WI38 (cell line): ENCODE results near the gene TJP3.

Experiments used
- H3K4me3 ChIP-seq: 2 replicates; pipeline ENCODE4 v1.5.1; 2011; ENCODE audit warnings: low read depth, mild to moderate bottlenecking, control low read depth, low read length
- CTCF ChIP-seq: IDR thresholded peaks from 2 replicates; pipeline ENCODE4 v1.5.1; 2012; ENCODE audit warnings: low read depth, mild to moderate bottlenecking, control low read depth, low read length

TJP3 gene

GRCh38 chr19:3712663-3713611 lies 4.8 kb downstream of the TJP3 start:
- H3K4me3 ChIP-seq = no peak overlapping the region

GRCh38 chr19:3716147-3716668 lies 8.0 kb downstream of the TJP3 start:
- TF ChIP-seq CTCF = no peak
- H3K4me3 ChIP-seq = no peak overlapping the region

More at GRCh38 chr19:3712663-3713611, 4.8 kb downstream of the TJP3 start:
- no peak for TF ChIP-seq CTCF

- no peak for TF ChIP-seq CTCF
Observed at GRCh38 chr19:3719868-3720267, 11.7 kb downstream of the TJP3 start.

GRCh38 chr19:3720349-3720917 lies 12.2 kb downstream of the TJP3 start:
- TF ChIP-seq CTCF = no peak
- no peak overlapping the region for H3K4me3 ChIP-seq

More at GRCh38 chr19:3719868-3720267, 11.7 kb downstream of the TJP3 start:
- no peak overlapping the region for H3K4me3 ChIP-seq

GRCh38 chr19:3721131-3721886 lies 13.1 kb downstream of the TJP3 start:
- TF ChIP-seq CTCF = no peak
- no peak overlapping the region for H3K4me3 ChIP-seq

- TF ChIP-seq CTCF = no peak
- no peak overlapping the region for H3K4me3 ChIP-seq
Observed at GRCh38 chr19:3721887-3722442, 13.8 kb downstream of the TJP3 start.
